Activated B cell treated with CpG ODN at 0.5 μM for 24 hours (primary cell): ENCODE results near the gene IFNA2. TPM values are rescaled to one million over a fixed set of nuclear protein-coding genes. Genes with fewer than 3 reads are reported as not detected.
"Not testable (repeated sequence)": the region's sequence is repeated elsewhere in the genome, so short reads cannot be mapped to it uniquely, and the experiment has no call there.

Experiments
- ATAC-seq: fragments of 200-7000 bp; cut with Tn5 transposase; one replicate; pipeline ENCODE4 v1.10.0; 2021; ENCODE audit warnings: low read depth, mild to moderate bottlenecking, moderate library complexity
- CTCF ChIA-PET: fragments of 350-600 bp; sonication (Branson Sonifier 250); formaldehyde crosslinking; loops from one replicate; lab custom pipeline; 2021; ENCODE audit warnings: antibody characterized with exemption; lab: Charles Lee
- POLR2A ChIA-PET: fragments of 350-600 bp; sonication (Branson Sonifier 250); formaldehyde crosslinking; loops from one replicate; lab custom pipeline; 2021; ENCODE audit warnings: antibody characterized with exemption; lab: Charles Lee
- DNase-seq: peaks from one replicate; pipeline ENCODE4 v3.0.0; 2022
- H3K27ac Mint-ChIP-seq: one replicate; pipeline ENCODE4 v1.8.0; 2020; ENCODE audit warnings: mixed read lengths
- H3K27me3 Mint-ChIP-seq: one replicate; pipeline ENCODE4 v1.8.0; 2021; ENCODE audit warnings: mixed read lengths
- H3K36me3 Mint-ChIP-seq: one replicate; pipeline ENCODE4 v1.8.0; 2021; ENCODE audit warnings: low read depth, mixed read lengths
- H3K4me1 Mint-ChIP-seq: one replicate; pipeline ENCODE4 v1.8.0; 2021; ENCODE audit warnings: mixed read lengths
- H3K4me3 Mint-ChIP-seq: one replicate; pipeline ENCODE4 v1.8.0; 2020; ENCODE audit warnings: mild to moderate bottlenecking, mixed read lengths
- H3K9me3 Mint-ChIP-seq: one replicate; pipeline ENCODE4 v1.8.0; 2020; ENCODE audit warnings: mixed read lengths
- intact Hi-C: fragments of 100-400 bp; cut with micrococcal nuclease; formaldehyde crosslinking; loops from one replicate; pipeline ENCODE4 v1.15.1; 2024
- total RNA-seq: library from RNA; stranded (reverse); gene quantifications from 2 replicates; pipeline ENCODE4 v1.2.3, GENCODE V29; 2022
- TF ChIP-seq, protein P1 (sequence below): fragments of 200-600 bp; IDR thresholded peaks from one replicate; pipeline ENCODE4 v1.8.0; 2022; ENCODE audit warnings: antibody characterized with exemption, mild to moderate bottlenecking

IFNA2 gene
- total RNA-seq: not detected in 2 replicates

DNA sequence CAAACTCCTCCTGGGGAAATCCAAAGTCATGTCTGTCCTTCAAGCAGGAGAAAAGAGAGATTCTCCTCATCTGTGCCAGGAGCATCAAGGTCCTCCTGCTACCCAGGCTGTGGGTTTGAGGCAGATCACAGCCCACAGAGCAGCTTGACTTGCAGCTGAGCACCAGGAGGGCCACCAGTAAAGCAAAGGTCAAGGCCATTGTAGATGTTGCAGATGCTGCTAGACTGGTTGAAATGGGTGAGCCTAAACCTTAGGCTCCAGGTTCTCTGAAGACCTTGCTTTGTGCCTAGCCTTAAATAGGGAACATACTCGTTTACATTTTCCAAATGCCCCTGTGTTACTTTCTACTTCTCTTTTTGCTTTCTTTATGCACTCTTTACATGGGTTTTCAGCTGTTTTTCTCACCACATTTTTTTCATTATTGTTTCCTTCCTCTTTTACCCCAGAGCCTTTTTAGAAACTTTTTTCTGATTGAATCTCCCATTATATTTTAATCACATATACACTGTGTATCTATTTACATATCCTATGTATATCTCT, at the start of gene IFNA2:
TSS of gene IFNA2 (minus strand) at position 268 of the 540 bp plus-strand sequence. CDS start at position 199, 69 bp downstream.
- Mint-ChIP-seq H3K36me3 (no peaks in the 10 kb centered on the region), H3K27ac (no peak within 1 kb of the TSS), H3K4me1 (peaks cover 25% of the 10 kb centered on the region), H3K9me3 (no peaks in the 10 kb centered on the region), H3K27me3 (peaks cover 30% of the 10 kb centered on the region), H3K4me3 (peak within 1 kb of the TSS; percentile 12)
- DNase-seq (no peak), ATAC-seq (no peak)
- POLR2A ChIA-PET: no interaction called here
- intact Hi-C loops: loop anchor here (1.0 to 10.0 kb wide), 2 partner anchors 10 to 820 kb away; no protein-coding TSS in a partner anchor
- TF ChIP-seq, protein P1, sequence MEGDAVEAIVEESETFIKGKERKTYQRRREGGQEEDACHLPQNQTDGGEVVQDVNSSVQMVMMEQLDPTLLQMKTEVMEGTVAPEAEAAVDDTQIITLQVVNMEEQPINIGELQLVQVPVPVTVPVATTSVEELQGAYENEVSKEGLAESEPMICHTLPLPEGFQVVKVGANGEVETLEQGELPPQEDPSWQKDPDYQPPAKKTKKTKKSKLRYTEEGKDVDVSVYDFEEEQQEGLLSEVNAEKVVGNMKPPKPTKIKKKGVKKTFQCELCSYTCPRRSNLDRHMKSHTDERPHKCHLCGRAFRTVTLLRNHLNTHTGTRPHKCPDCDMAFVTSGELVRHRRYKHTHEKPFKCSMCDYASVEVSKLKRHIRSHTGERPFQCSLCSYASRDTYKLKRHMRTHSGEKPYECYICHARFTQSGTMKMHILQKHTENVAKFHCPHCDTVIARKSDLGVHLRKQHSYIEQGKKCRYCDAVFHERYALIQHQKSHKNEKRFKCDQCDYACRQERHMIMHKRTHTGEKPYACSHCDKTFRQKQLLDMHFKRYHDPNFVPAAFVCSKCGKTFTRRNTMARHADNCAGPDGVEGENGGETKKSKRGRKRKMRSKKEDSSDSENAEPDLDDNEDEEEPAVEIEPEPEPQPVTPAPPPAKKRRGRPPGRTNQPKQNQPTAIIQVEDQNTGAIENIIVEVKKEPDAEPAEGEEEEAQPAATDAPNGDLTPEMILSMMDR: no peak
- CTCF ChIA-PET: interaction anchor here (0.9 kb wide), 1 partner anchor 11 kb away, joined by 8 read pairs; no protein-coding TSS in a partner anchor

DNA sequence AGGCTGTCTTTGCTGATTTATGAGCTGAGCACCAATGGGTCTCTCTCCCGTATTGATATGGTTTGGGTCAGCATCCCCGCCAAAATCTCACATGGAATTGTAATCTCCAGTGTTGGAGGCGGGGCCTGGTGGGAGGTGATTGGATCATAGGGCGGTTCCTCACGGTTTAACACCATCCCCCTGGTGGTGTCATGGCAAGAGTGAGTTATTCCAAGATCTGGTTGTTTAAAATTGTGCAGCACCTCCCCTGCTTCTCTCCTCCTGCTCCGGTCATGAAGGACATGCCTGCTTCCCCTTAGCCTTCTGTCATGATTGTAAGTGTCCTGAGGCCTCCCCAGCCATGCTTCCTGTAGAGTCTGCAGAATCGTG, 49.8 kb upstream of the IFNA2 start:
- H3K36me3 Mint-ChIP-seq, H3K27ac Mint-ChIP-seq, H3K4me1 Mint-ChIP-seq, H3K9me3 Mint-ChIP-seq, POLR2A ChIA-PET, ATAC-seq, DNase-seq, intact Hi-C loops, H3K4me3 Mint-ChIP-seq: not testable (repeated sequence)
- CTCF ChIA-PET: interaction anchor here (0.6 to 1.9 kb wide), 18 partner anchors 9 to 114 kb away, joined by 3 to 12 read pairs (median 3); no protein-coding TSS in a partner anchor
- peaks cover 38% of the 10 kb centered on the region for H3K27me3 Mint-ChIP-seq

DNA sequence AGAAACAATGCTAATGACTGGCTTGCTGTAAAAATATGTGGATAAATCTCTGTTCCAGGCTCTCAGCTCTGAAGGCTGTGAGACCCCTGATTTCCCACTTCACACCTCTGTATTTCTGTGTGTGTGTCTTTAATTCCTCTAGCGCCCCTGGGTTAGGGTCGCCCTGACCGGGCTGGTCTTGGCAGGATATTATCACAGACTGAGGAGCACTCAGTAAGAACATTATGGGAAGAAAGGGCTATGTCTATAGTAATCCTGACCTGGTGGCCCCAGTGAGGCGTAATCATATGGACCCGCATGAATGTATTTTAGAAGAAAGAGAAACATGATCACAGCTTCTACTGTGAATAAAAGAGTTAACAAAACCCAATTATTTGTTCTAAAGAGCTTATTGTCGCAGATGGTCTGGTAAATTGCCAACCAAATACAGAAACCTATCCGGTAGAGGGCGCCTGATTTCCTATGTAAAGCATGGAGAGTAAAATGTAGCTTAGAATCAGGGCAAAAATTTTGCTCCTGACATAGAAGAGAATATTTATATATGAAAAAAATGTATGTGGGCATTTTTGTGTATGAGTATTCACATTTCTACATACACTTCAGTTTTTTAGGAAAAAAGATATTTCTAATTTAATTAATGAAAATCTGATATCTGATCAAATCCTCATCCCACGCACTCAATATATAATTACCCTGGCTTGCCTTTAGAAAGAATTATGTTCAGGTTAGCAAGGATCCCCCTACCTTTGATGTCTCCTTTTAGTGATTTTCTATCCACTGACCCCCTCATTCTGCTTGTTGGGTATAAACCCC, 49.2 kb upstream of the IFNA2 start:
- Mint-ChIP-seq H3K9me3 (no peaks in the 10 kb centered on the region), H3K4me3 (no peak overlapping the region), H3K27ac (no peak overlapping the region), H3K36me3 (no peaks in the 10 kb centered on the region), H3K27me3 (peaks cover 44% of the 10 kb centered on the region), H3K4me1 (peaks cover 10% of the 10 kb centered on the region)
- intact Hi-C loops: no loop called here
- DNase-seq (no peak), ATAC-seq (no peak)
- TF ChIP-seq, protein P1: peak; percentile 29
- CTCF ChIA-PET: interaction anchor here (0.6 to 1.9 kb wide), 23 partner anchors 9 to 113 kb away, joined by 3 to 12 read pairs (median 4); no protein-coding TSS in a partner anchor
- POLR2A ChIA-PET: no interaction called here

- intact Hi-C loops: loop anchor here (1.0 kb wide), 2 partner anchors 11 to 52 kb away; no protein-coding TSS in a partner anchor
- H3K27me3 Mint-ChIP-seq: peaks cover 50% of the 10 kb centered on the region
- POLR2A ChIA-PET: interaction anchor here (1.2 kb wide), 1 partner anchor 11 kb away, joined by 5 read pairs; no protein-coding TSS in a partner anchor
- ATAC-seq: no peak
- H3K9me3 Mint-ChIP-seq: no peaks in the 10 kb centered on the region
- CTCF ChIA-PET: interaction anchor here (0.9 to 1.7 kb wide), 5 partner anchors 11 to 106 kb away, joined by 3 to 7 read pairs (median 3); no protein-coding TSS in a partner anchor
- DNase-seq: no peak
- no peak overlapping the region for H3K27ac Mint-ChIP-seq
- peaks cover 19% of the 10 kb centered on the region for H3K4me1 Mint-ChIP-seq
- TF ChIP-seq, protein P1: no peak
- H3K36me3 Mint-ChIP-seq: no peaks in the 10 kb centered on the region
- no peak overlapping the region for H3K4me3 Mint-ChIP-seq
Observed at GRCh38 chr9:21432672-21433425, 47.7 kb upstream of the IFNA2 start.

- Mint-ChIP-seq H3K4me1 (peaks cover 19% of the 10 kb centered on the region), H3K4me3 (no peak overlapping the region), H3K27me3 (peaks cover 68% of the 10 kb centered on the region), H3K36me3 (no peaks in the 10 kb centered on the region), H3K9me3 (no peaks in the 10 kb centered on the region), H3K27ac (no peak overlapping the region)
- POLR2A ChIA-PET: no interaction called here
- DNase-seq (no peak), ATAC-seq (no peak)
- intact Hi-C loops: no loop called here
- CTCF ChIA-PET: no interaction called here
- TF ChIP-seq, protein P1: no peak
Observed at GRCh38 chr9:21429191-21429590, 44.0 kb upstream of the IFNA2 start.
